ENCODE data around the gene ERBB4. TPM values are rescaled to one million over a fixed set of nuclear protein-coding genes. Genes with fewer than 3 reads are reported as not detected.

Gene ERBB4
- total RNA-seq, 1 donor from 2014 or later: 9.9 TPM

DNA sequence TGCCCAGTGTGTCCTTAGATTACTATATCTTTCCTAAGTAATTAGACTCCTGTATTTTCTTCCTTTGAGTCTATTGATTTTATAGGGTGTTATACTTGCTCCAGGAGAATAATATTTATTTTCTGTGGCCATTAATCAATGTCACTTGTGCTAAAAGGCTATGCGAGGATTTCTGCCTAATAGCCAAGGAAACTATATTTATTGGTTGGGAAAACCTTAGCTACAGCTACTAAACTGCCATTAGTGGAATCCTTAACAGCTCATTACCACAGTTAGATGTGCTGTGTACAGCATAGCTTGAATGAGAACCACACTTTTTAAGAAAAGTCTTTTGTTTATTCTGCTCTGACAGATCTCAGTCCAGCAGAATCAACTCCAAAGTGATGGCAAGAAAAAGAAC is 537.3 kb downstream of the ERBB4 start:
- Histone ChIP-seq H3K9ac (ENCODE audit: low read depth in 1 of 3, low read length in 3 of 3) (no peak overlapping the region), H3K9me3 (ENCODE audit: control insufficient read depth in 3 of 3, low read length in 3 of 3) (no peaks in the 10 kb centered on the region)

GRCh38 chr2:211996857-211997256 is 541.7 kb downstream of the ERBB4 start:
- peaks cover 0 to 3% (median 0%) of the 10 kb centered on the region in 3 donors for H3K4me1 ChIP-seq (ENCODE audit: control insufficient read depth in 3 of 3, insufficient read depth in 3 of 3, low read length in 3 of 3)
- no peak overlapping the region for H3K4me3 ChIP-seq (ENCODE audit: low read length in 3 of 3)
- H3K36me3 ChIP-seq (ENCODE audit: control insufficient read depth in 3 of 3, insufficient read depth in 3 of 3, low read length in 3 of 3): no peaks in the 10 kb centered on the region
- no peaks in the 10 kb centered on the region for H3K9me3 ChIP-seq (ENCODE audit: control insufficient read depth in 3 of 3, low read length in 3 of 3)
- H3K27me3 ChIP-seq (ENCODE audit: control insufficient read depth in 3 of 3, insufficient read depth in 3 of 3, low read length in 3 of 3): no peaks in the 10 kb centered on the region
- no peak overlapping the region for H3K9ac ChIP-seq (ENCODE audit: low read depth in 1 of 3, low read length in 3 of 3)
- H3K27ac ChIP-seq (ENCODE audit: low read depth, low read length): no peak overlapping the region

More for the DNA sequence above, 537.3 kb downstream of the ERBB4 start:
- no peak overlapping the region for H3K4me3 ChIP-seq (ENCODE audit: low read length in 3 of 3)
- no peaks in the 10 kb centered on the region for H3K27me3 ChIP-seq (ENCODE audit: control insufficient read depth in 3 of 3, insufficient read depth in 3 of 3, low read length in 3 of 3)
- H3K27ac ChIP-seq (ENCODE audit: low read depth, low read length): no peak overlapping the region
- no peaks in the 10 kb centered on the region for H3K4me1 ChIP-seq (ENCODE audit: control insufficient read depth in 3 of 3, insufficient read depth in 3 of 3, low read length in 3 of 3)
- H3K36me3 ChIP-seq (ENCODE audit: control insufficient read depth in 3 of 3, insufficient read depth in 3 of 3, low read length in 3 of 3): no peaks in the 10 kb centered on the region

- Histone ChIP-seq H3K4me1 (ENCODE audit: control insufficient read depth in 3 of 3, insufficient read depth in 3 of 3, low read length in 3 of 3) (peaks cover 0 to 3% (median 0%) of the 10 kb centered on the region in 3 donors), H3K9me3 (ENCODE audit: control insufficient read depth in 3 of 3, low read length in 3 of 3) (no peaks in the 10 kb centered on the region), H3K27me3 (ENCODE audit: control insufficient read depth in 3 of 3, insufficient read depth in 3 of 3, low read length in 3 of 3) (no peaks in the 10 kb centered on the region), H3K36me3 (ENCODE audit: control insufficient read depth in 3 of 3, insufficient read depth in 3 of 3, low read length in 3 of 3) (no peaks in the 10 kb centered on the region), H3K27ac (ENCODE audit: low read depth, low read length) (no peak overlapping the region), H3K9ac (ENCODE audit: low read depth in 1 of 3, low read length in 3 of 3) (no peak overlapping the region), H3K4me3 (ENCODE audit: low read length in 3 of 3) (no peak overlapping the region)
Observed at GRCh38 chr2:211994806-211995205, 543.8 kb downstream of the ERBB4 start.

- Histone ChIP-seq H3K4me1 (ENCODE audit: control insufficient read depth in 3 of 3, insufficient read depth in 3 of 3, low read length in 3 of 3) (peaks cover 0 to 3% (median 0%) of the 10 kb centered on the region in 3 donors), H3K4me3 (ENCODE audit: low read length in 3 of 3) (no peak overlapping the region), H3K9ac (ENCODE audit: low read depth in 1 of 3, low read length in 3 of 3) (no peak overlapping the region), H3K27ac (ENCODE audit: low read depth, low read length) (no peak overlapping the region), H3K9me3 (ENCODE audit: control insufficient read depth in 3 of 3, low read length in 3 of 3) (no peaks in the 10 kb centered on the region), H3K36me3 (ENCODE audit: control insufficient read depth in 3 of 3, insufficient read depth in 3 of 3, low read length in 3 of 3) (no peaks in the 10 kb centered on the region), H3K27me3 (ENCODE audit: control insufficient read depth in 3 of 3, insufficient read depth in 3 of 3, low read length in 3 of 3) (no peaks in the 10 kb centered on the region)
Observed at GRCh38 chr2:211990335-211990734, 548.3 kb downstream of the ERBB4 start.

- no peaks in the 10 kb centered on the region for H3K4me1 ChIP-seq (ENCODE audit: control insufficient read depth in 3 of 3, insufficient read depth in 3 of 3, low read length in 3 of 3)
Observed at GRCh38 chr2:211986313-211986712, 552.3 kb downstream of the ERBB4 start.

GRCh38 chr2:211985393-211985792 is 553.2 kb downstream of the ERBB4 start:
- Histone ChIP-seq H3K4me1 (ENCODE audit: control insufficient read depth in 3 of 3, insufficient read depth in 3 of 3, low read length in 3 of 3) (no peaks in the 10 kb centered on the region), H3K4me3 (ENCODE audit: low read length in 3 of 3) (no peak overlapping the region), H3K36me3 (ENCODE audit: control insufficient read depth in 3 of 3, insufficient read depth in 3 of 3, low read length in 3 of 3) (no peaks in the 10 kb centered on the region), H3K27me3 (ENCODE audit: control insufficient read depth in 3 of 3, insufficient read depth in 3 of 3, low read length in 3 of 3) (no peaks in the 10 kb centered on the region), H3K9ac (ENCODE audit: low read depth in 1 of 3, low read length in 3 of 3) (no peak overlapping the region), H3K27ac (ENCODE audit: low read depth, low read length) (no peak overlapping the region), H3K9me3 (ENCODE audit: control insufficient read depth in 3 of 3, low read length in 3 of 3) (no peaks in the 10 kb centered on the region)

More at GRCh38 chr2:211986313-211986712, 552.3 kb downstream of the ERBB4 start:
- H3K9ac ChIP-seq (ENCODE audit: low read depth in 1 of 3, low read length in 3 of 3): no peak overlapping the region
- H3K36me3 ChIP-seq (ENCODE audit: control insufficient read depth in 3 of 3, insufficient read depth in 3 of 3, low read length in 3 of 3): no peaks in the 10 kb centered on the region
- H3K27ac ChIP-seq (ENCODE audit: low read depth, low read length): no peak overlapping the region
- no peaks in the 10 kb centered on the region for H3K9me3 ChIP-seq (ENCODE audit: control insufficient read depth in 3 of 3, low read length in 3 of 3)
- no peak overlapping the region for H3K4me3 ChIP-seq (ENCODE audit: low read length in 3 of 3)
- no peaks in the 10 kb centered on the region for H3K27me3 ChIP-seq (ENCODE audit: control insufficient read depth in 3 of 3, insufficient read depth in 3 of 3, low read length in 3 of 3)

GRCh38 chr2:211982162-211982561 is 556.4 kb downstream of the ERBB4 start:
- Histone ChIP-seq H3K4me1 (ENCODE audit: control insufficient read depth in 3 of 3, insufficient read depth in 3 of 3, low read length in 3 of 3) (no peaks in the 10 kb centered on the region), H3K9ac (ENCODE audit: low read depth in 1 of 3, low read length in 3 of 3) (no peak overlapping the region), H3K27ac (ENCODE audit: low read depth, low read length) (no peak overlapping the region), H3K27me3 (ENCODE audit: control insufficient read depth in 3 of 3, insufficient read depth in 3 of 3, low read length in 3 of 3) (no peaks in the 10 kb centered on the region), H3K9me3 (ENCODE audit: control insufficient read depth in 3 of 3, low read length in 3 of 3) (no peaks in the 10 kb centered on the region), H3K4me3 (ENCODE audit: low read length in 3 of 3) (no peak overlapping the region), H3K36me3 (ENCODE audit: control insufficient read depth in 3 of 3, insufficient read depth in 3 of 3, low read length in 3 of 3) (no peaks in the 10 kb centered on the region)

DNA sequence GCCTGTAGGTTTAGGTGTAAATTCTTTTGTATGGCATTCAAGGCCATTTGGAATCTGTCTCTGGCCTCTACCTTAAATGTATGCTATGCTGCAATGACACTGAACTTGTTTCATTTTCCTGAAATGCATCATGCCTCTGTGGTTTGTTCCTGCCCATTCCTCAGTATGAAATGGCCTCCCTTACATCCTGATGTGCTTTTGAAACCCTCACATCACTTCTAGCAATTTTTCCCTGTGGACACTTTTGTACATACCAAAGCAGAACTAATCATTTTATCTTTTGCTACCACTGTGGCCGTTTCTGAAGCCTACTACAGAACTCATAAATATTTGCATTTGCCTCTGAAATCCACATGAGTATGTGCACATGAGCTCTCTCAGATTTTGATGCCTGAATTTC is 557.2 kb downstream of the ERBB4 start:
- no peak overlapping the region for H3K27ac ChIP-seq (ENCODE audit: low read depth, low read length)
- no peaks in the 10 kb centered on the region for H3K9me3 ChIP-seq (ENCODE audit: control insufficient read depth in 3 of 3, low read length in 3 of 3)
- H3K9ac ChIP-seq (ENCODE audit: low read depth in 1 of 3, low read length in 3 of 3): no peak overlapping the region
- no peaks in the 10 kb centered on the region for H3K27me3 ChIP-seq (ENCODE audit: control insufficient read depth in 3 of 3, insufficient read depth in 3 of 3, low read length in 3 of 3)
- no peak overlapping the region for H3K4me3 ChIP-seq (ENCODE audit: low read length in 3 of 3)
- H3K4me1 ChIP-seq (ENCODE audit: control insufficient read depth in 3 of 3, insufficient read depth in 3 of 3, low read length in 3 of 3): no peaks in the 10 kb centered on the region
- no peaks in the 10 kb centered on the region for H3K36me3 ChIP-seq (ENCODE audit: control insufficient read depth in 3 of 3, insufficient read depth in 3 of 3, low read length in 3 of 3)

DNA sequence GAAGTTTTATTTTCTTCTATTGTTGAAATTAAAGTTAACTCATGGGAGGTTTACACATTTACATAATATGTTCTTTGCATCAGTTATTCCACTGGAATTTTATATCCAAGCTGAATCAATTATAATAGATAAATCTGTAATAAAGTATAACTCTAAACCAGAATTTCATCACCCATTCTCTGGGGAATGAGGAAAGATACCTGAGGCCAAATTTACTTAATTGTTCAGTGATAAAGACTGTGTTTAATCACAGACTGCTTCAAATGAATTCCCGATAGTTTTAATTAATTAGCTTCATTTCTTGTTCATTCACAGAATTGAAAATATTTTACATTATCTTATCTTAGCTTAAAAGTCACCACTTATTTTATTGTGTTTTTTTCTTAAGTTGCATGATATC is 562.5 kb downstream of the ERBB4 start:
- Histone ChIP-seq H3K27me3 (ENCODE audit: control insufficient read depth in 3 of 3, insufficient read depth in 3 of 3, low read length in 3 of 3) (no peaks in the 10 kb centered on the region), H3K9ac (ENCODE audit: low read depth in 1 of 3, low read length in 3 of 3) (no peak overlapping the region), H3K4me3 (ENCODE audit: low read length in 3 of 3) (no peak overlapping the region), H3K36me3 (ENCODE audit: control insufficient read depth in 3 of 3, insufficient read depth in 3 of 3, low read length in 3 of 3) (no peaks in the 10 kb centered on the region), H3K9me3 (ENCODE audit: control insufficient read depth in 3 of 3, low read length in 3 of 3) (no peaks in the 10 kb centered on the region), H3K4me1 (ENCODE audit: control insufficient read depth in 3 of 3, insufficient read depth in 3 of 3, low read length in 3 of 3) (no peaks in the 10 kb centered on the region), H3K27ac (ENCODE audit: low read depth, low read length) (no peak overlapping the region)

GRCh38 chr2:211967234-211967633 is 571.4 kb downstream of the ERBB4 start:
- H3K27me3 ChIP-seq (ENCODE audit: control insufficient read depth in 3 of 3, insufficient read depth in 3 of 3, low read length in 3 of 3): no peaks in the 10 kb centered on the region
- H3K36me3 ChIP-seq (ENCODE audit: control insufficient read depth in 3 of 3, insufficient read depth in 3 of 3, low read length in 3 of 3): no peaks in the 10 kb centered on the region
- H3K9ac ChIP-seq (ENCODE audit: low read depth in 1 of 3, low read length in 3 of 3): no peak overlapping the region
- H3K4me3 ChIP-seq (ENCODE audit: low read length in 3 of 3): no peak overlapping the region
- H3K27ac ChIP-seq (ENCODE audit: low read depth, low read length): no peak overlapping the region
- H3K9me3 ChIP-seq (ENCODE audit: control insufficient read depth in 3 of 3, low read length in 3 of 3): no peaks in the 10 kb centered on the region
- H3K4me1 ChIP-seq (ENCODE audit: control insufficient read depth in 3 of 3, insufficient read depth in 3 of 3, low read length in 3 of 3): no peaks in the 10 kb centered on the region

- no peaks in the 10 kb centered on the region for H3K27me3 ChIP-seq (ENCODE audit: control insufficient read depth in 3 of 3, insufficient read depth in 3 of 3, low read length in 3 of 3)
Observed at GRCh38 chr2:211963969-211964368, 574.6 kb downstream of the ERBB4 start.

More at GRCh38 chr2:211963969-211964368, 574.6 kb downstream of the ERBB4 start:
- no peak overlapping the region for H3K27ac ChIP-seq (ENCODE audit: low read depth, low read length)
- H3K36me3 ChIP-seq (ENCODE audit: control insufficient read depth in 3 of 3, insufficient read depth in 3 of 3, low read length in 3 of 3): no peaks in the 10 kb centered on the region
- H3K4me1 ChIP-seq (ENCODE audit: control insufficient read depth in 3 of 3, insufficient read depth in 3 of 3, low read length in 3 of 3): no peaks in the 10 kb centered on the region
- no peak overlapping the region for H3K9ac ChIP-seq (ENCODE audit: low read depth in 1 of 3, low read length in 3 of 3)
- no peaks in the 10 kb centered on the region for H3K9me3 ChIP-seq (ENCODE audit: control insufficient read depth in 3 of 3, low read length in 3 of 3)
- H3K4me3 ChIP-seq (ENCODE audit: low read length in 3 of 3): no peak overlapping the region

All from skeletal muscle tissue (tissue), 4 donors.